K562 (cell line): ENCODE data around the gene ELMOD2. TPM values are rescaled to one million over a fixed set of nuclear protein-coding genes. Genes with fewer than 3 reads are reported as not detected.

Source experiments
- HNRNPL ChIP-seq: fragments of 200-400 bp; formaldehyde crosslinking; IDR thresholded peaks from 2 replicates; pipeline ENCODE4 v1.6.1; 2017; ENCODE audit warnings: low read depth, mild to moderate bottlenecking, low read length
- MCM7 ChIP-seq, 2 experiments: fragments of 450-650 bp; IDR thresholded peaks; 2 replicates each; pipeline ENCODE4 v1.6.1; 2016 to 2018
- NCOA1 ChIP-seq: fragments of 450-650 bp; IDR thresholded peaks from 2 replicates; pipeline ENCODE4 v1.6.1; 2016; ENCODE audit warnings: low read depth
- RFX1 ChIP-seq: fragments of 450-650 bp; IDR thresholded peaks from 2 replicates; pipeline ENCODE4 v1.6.1; 2016; ENCODE audit warnings: mild to moderate bottlenecking, moderate library complexity
- SIX5 ChIP-seq, 2 experiments: IDR thresholded peaks; 2 replicates each; pipeline ENCODE4 v1.6.1; 2011; ENCODE audit warnings: low read length in 2 of 2, borderline replicate concordance in 1 of 2, low read depth in 1 of 2, mild to moderate bottlenecking in 1 of 2, moderate library complexity in 1 of 2; ENCODE audit not compliant: insufficient read depth in 1 of 2
- TAF9B ChIP-seq: fragments of 450-650 bp; IDR thresholded peaks from 2 replicates; pipeline ENCODE4 v1.6.1; 2018; ENCODE audit warnings: mild to moderate bottlenecking; ENCODE audit not compliant: partially characterized antibody
- ZNF76 ChIP-seq: fragments of 250-450 bp; sonication (Bioruptor Pico); IDR thresholded peaks from 2 replicates; pipeline ENCODE4 v1.4.0; 2020; ENCODE audit warnings: mild to moderate bottlenecking, moderate library complexity, borderline replicate concordance
- ZNF77 ChIP-seq: fragments of 250-450 bp; sonication (Bioruptor Pico); IDR thresholded peaks from 2 replicates; pipeline ENCODE4 v1.5.0; 2020
- polyA plus RNA-seq, 8 experiments: library from polyadenylated mRNA; depleted of rRNA in 4 of 8; stranded (reverse) in 5 of 8; unstranded in 3 of 8; fragments of >200 nt; fragmentation: Nextera tagmentation in 2 of 8; fragmentation: Illumina TruSeq in 1 of 8; extraction: Ambion mirVana in 2 of 8; extraction: Trizol in 1 of 8; gene quantifications; 2 replicates each; pipeline versions ENCODE4 v1.2.1 to v1.2.3, GENCODE V29; 2011 to 2014; ENCODE audit warnings: inconsistent platforms in 1 of 8, missing spikeins in 1 of 8
- total RNA-seq, 7 experiments: library from RNA; depleted of rRNA in 6 of 7; stranded (reverse); fragments of >200 nt in 6 of 7; fragmentation: Illumina TruSeq in 2 of 7; extraction: Trizol in 2 of 7; gene quantifications; 2 replicates each; pipeline versions ENCODE4 v1.2.1 to v1.2.3, GENCODE V29; 2011 to 2021; ENCODE audit warnings: low replicate concordance in 1 of 7
- TF ChIP-seq, protein P1 (sequence below): fragments of 450-650 bp; formaldehyde crosslinking; conservative IDR thresholded peaks from 2 replicates; pipeline ENCODE4 v1.4.0; 2022; ENCODE audit warnings: mild to moderate bottlenecking, missing genetic modification characterization
- TF ChIP-seq, protein P2 (sequence below), 2 experiments: IDR thresholded peaks; 2 replicates each; pipeline ENCODE4 v1.6.1; 2011; ENCODE audit warnings: borderline replicate concordance in 1 of 2, control low read depth in 1 of 2, low read depth in 1 of 2, low read length in 1 of 2, mild to moderate bottlenecking in 1 of 2, mixed read lengths in 1 of 2, moderate library complexity in 1 of 2; ENCODE audit not compliant: insufficient read depth in 1 of 2, insufficient read length in 1 of 2, poor library complexity in 1 of 2, severe bottlenecking in 1 of 2; ENCODE audit errors: extremely low read depth in 1 of 2
- TF ChIP-seq, protein P3 (sequence below): fragments of 250-450 bp; sonication (Bioruptor Pico); IDR thresholded peaks from 2 replicates; pipeline ENCODE4 v1.4.0; 2020; ENCODE audit warnings: mild to moderate bottlenecking, moderate library complexity
- TF ChIP-seq, protein P4 (sequence below), 2 experiments: fragments of 450-650 bp in 1 of 2; sonication (generic) in 1 of 2; formaldehyde crosslinking in 1 of 2; IDR thresholded peaks in 1 of 2; conservative IDR thresholded peaks in 1 of 2; 2 replicates each; pipeline versions ENCODE4 v1.6.1 to v1.8.1; 2016 to 2023; ENCODE audit warnings: mild to moderate bottlenecking in 2 of 2, moderate library complexity in 2 of 2, inconsistent platforms in 1 of 2, missing genetic modification reagents in 1 of 2
- TF ChIP-seq, protein P5 (sequence below), 2 experiments: fragments of 450-650 bp; IDR thresholded peaks; 2 replicates each; pipeline ENCODE4 v1.6.1; 2018; ENCODE audit warnings: mild to moderate bottlenecking in 2 of 2, low read depth in 1 of 2; ENCODE audit not compliant: partially characterized antibody in 2 of 2
- TF ChIP-seq, protein P6 (sequence below): fragments of 450-650 bp; formaldehyde crosslinking; IDR thresholded peaks from 2 replicates; pipeline ENCODE4 v1.4.0; 2022; ENCODE audit warnings: missing genetic modification characterization

Gene ELMOD2
- total and polyA plus RNA-seq, 9 of the 15 experiments (the other 6 are each of a cell fraction or from before 2014, with no cell fraction given), result 11.0 to 23.3 (median 14.3) TPM

DNA sequence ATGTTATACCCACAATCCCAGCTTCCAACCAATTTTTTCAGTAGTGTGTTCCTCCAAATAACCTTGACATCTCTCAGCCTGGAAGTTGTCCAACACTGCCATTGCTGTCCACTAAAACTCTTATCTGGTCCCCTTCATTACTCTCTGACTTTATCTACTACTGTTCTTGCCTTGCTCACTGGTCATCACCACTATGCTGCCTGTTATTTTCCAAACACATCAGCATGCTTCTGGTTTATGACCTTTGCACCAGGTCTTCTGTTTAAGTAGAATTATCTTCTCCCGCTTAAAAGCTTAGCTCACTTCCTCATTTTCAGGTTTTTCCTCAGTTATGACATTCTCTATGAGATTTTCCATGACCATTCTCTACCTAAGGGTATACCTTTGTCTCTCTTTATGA lies 5.5 kb downstream of the ELMOD2 start (continued):
- TF ChIP-seq, protein P1, sequence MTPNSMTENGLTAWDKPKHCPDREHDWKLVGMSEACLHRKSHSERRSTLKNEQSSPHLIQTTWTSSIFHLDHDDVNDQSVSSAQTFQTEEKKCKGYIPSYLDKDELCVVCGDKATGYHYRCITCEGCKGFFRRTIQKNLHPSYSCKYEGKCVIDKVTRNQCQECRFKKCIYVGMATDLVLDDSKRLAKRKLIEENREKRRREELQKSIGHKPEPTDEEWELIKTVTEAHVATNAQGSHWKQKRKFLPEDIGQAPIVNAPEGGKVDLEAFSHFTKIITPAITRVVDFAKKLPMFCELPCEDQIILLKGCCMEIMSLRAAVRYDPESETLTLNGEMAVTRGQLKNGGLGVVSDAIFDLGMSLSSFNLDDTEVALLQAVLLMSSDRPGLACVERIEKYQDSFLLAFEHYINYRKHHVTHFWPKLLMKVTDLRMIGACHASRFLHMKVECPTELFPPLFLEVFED (CRISPR knock-in tag), result no peak
- TF ChIP-seq, protein P2, sequence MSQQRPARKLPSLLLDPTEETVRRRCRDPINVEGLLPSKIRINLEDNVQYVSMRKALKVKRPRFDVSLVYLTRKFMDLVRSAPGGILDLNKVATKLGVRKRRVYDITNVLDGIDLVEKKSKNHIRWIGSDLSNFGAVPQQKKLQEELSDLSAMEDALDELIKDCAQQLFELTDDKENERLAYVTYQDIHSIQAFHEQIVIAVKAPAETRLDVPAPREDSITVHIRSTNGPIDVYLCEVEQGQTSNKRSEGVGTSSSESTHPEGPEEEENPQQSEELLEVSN (IDR thresholded peaks at IDR 0.05; ENCODE audit: borderline replicate concordance in 1 of 2, extremely low read depth in 1 of 2, insufficient read depth in 1 of 2, insufficient read length in 1 of 2, low read depth in 1 of 2, low read length in 1 of 2, poor library complexity in 1 of 2, severe bottlenecking in 1 of 2), result peak in 1 of 2 experiments; percentile 48
- TF ChIP-seq TAF9B, result peak; percentile 39
- TF ChIP-seq MCM7 (IDR thresholded peaks at IDR 0.05), result no peak
- TF ChIP-seq ZNF76 (CRISPR knock-in tag), result no peak
- 0 out of 2 replicates have a peak, but pooled peaks have one; percentile 6 for TF ChIP-seq RFX1
- TF ChIP-seq NCOA1, result 0 out of 2 replicates have a peak, but pooled peaks have one; percentile 35
- TF ChIP-seq, protein P3, sequence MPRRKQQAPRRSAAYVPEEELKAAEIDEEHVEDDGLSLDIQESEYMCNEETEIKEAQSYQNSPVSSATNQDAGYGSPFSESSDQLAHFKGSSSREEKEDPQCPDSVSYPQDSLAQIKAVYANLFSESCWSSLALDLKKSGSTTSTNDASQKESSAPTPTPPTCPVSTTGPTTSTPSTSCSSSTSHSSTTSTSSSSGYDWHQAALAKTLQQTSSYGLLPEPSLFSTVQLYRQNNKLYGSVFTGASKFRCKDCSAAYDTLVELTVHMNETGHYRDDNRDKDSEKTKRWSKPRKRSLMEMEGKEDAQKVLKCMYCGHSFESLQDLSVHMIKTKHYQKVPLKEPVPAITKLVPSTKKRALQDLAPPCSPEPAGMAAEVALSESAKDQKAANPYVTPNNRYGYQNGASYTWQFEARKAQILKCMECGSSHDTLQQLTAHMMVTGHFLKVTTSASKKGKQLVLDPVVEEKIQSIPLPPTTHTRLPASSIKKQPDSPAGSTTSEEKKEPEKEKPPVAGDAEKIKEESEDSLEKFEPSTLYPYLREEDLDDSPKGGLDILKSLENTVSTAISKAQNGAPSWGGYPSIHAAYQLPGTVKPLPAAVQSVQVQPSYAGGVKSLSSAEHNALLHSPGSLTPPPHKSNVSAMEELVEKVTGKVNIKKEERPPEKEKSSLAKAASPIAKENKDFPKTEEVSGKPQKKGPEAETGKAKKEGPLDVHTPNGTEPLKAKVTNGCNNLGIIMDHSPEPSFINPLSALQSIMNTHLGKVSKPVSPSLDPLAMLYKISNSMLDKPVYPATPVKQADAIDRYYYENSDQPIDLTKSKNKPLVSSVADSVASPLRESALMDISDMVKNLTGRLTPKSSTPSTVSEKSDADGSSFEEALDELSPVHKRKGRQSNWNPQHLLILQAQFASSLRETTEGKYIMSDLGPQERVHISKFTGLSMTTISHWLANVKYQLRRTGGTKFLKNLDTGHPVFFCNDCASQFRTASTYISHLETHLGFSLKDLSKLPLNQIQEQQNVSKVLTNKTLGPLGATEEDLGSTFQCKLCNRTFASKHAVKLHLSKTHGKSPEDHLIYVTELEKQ, result no peak
- TF ChIP-seq, protein P4, sequence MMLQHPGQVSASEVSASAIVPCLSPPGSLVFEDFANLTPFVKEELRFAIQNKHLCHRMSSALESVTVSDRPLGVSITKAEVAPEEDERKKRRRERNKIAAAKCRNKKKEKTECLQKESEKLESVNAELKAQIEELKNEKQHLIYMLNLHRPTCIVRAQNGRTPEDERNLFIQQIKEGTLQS (IDR thresholded peaks at IDR 0.05), result peak; percentile 38; the same call in 1 of the 2 replicates
- TF ChIP-seq, protein P4 (CRISPR knock-in tag; conservative IDR thresholded peaks at IDR 0.05), result no peak
- no peak for TF ChIP-seq SIX5 (IDR thresholded peaks at IDR 0.05; ENCODE audit: borderline replicate concordance in 1 of 2, insufficient read depth in 1 of 2, low read depth in 1 of 2, low read length in 2 of 2)
- no peak for TF ChIP-seq HNRNPL
- TF ChIP-seq, protein P5, sequence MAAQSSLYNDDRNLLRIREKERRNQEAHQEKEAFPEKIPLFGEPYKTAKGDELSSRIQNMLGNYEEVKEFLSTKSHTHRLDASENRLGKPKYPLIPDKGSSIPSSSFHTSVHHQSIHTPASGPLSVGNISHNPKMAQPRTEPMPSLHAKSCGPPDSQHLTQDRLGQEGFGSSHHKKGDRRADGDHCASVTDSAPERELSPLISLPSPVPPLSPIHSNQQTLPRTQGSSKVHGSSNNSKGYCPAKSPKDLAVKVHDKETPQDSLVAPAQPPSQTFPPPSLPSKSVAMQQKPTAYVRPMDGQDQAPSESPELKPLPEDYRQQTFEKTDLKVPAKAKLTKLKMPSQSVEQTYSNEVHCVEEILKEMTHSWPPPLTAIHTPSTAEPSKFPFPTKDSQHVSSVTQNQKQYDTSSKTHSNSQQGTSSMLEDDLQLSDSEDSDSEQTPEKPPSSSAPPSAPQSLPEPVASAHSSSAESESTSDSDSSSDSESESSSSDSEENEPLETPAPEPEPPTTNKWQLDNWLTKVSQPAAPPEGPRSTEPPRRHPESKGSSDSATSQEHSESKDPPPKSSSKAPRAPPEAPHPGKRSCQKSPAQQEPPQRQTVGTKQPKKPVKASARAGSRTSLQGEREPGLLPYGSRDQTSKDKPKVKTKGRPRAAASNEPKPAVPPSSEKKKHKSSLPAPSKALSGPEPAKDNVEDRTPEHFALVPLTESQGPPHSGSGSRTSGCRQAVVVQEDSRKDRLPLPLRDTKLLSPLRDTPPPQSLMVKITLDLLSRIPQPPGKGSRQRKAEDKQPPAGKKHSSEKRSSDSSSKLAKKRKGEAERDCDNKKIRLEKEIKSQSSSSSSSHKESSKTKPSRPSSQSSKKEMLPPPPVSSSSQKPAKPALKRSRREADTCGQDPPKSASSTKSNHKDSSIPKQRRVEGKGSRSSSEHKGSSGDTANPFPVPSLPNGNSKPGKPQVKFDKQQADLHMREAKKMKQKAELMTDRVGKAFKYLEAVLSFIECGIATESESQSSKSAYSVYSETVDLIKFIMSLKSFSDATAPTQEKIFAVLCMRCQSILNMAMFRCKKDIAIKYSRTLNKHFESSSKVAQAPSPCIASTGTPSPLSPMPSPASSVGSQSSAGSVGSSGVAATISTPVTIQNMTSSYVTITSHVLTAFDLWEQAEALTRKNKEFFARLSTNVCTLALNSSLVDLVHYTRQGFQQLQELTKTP (IDR thresholded peaks at IDR 0.05; ENCODE audit: low read depth in 1 of 2, partially characterized antibody in 2 of 2), result peak; percentile 50 to 78
- TF ChIP-seq, protein P6, sequence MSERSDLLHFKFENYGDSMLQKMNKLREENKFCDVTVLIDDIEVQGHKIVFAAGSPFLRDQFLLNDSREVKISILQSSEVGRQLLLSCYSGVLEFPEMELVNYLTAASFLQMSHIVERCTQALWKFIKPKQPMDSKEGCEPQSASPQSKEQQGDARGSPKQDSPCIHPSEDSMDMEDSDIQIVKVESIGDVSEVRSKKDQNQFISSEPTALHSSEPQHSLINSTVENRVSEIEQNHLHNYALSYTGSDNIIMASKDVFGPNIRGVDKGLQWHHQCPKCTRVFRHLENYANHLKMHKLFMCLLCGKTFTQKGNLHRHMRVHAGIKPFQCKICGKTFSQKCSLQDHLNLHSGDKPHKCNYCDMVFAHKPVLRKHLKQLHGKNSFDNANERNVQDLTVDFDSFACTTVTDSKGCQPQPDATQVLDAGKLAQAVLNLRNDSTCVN (CRISPR knock-in tag), result no peak
- no peak for TF ChIP-seq ZNF77
